Caco-2 (cell line): ENCODE measurements around the gene RBM18. TPM values are rescaled to one million over a fixed set of nuclear protein-coding genes. Genes with fewer than 3 reads are reported as not detected.

ENCODE experiments used
- BruUV-seq: library from RNA; stranded (reverse); fragments of 400-500 nt; replicated peaks from 2 replicates; lab custom pipeline; 2021; lab: Mats Ljungman, UMichigan
- CTCF ChIA-PET: fragments of 300-600 bp; sonication (Branson Sonifier 250); formaldehyde crosslinking; loops from one replicate; lab custom pipeline; 2022; ENCODE audit warnings: antibody characterized with exemption; lab: Charles Lee
- POLR2A ChIA-PET: fragments of 300-600 bp; sonication (Branson Sonifier 250); formaldehyde crosslinking; loops from one replicate; lab custom pipeline; 2022; ENCODE audit warnings: antibody characterized with exemption; lab: Charles Lee
- DNase-seq, 2 experiments: peaks; one replicate each; pipeline versions ENCODE4 v3.0.0 to v3.0.0-alpha.2; 2020 to 2022
- H3K27me3 ChIP-seq: replicated peaks from 2 replicates; pipeline ENCODE4 v1.6.0; 2011; ENCODE audit warnings: low read length; ENCODE audit not compliant: control insufficient read depth, insufficient read depth
- H3K36me3 ChIP-seq: 2 replicates; pipeline ENCODE4 v1.5.1; 2011; ENCODE audit warnings: low read length; ENCODE audit not compliant: control insufficient read depth, insufficient read depth
- H3K4me1 ChIP-seq: fragments of 250-450 bp; sonication (Bioruptor Pico); 2 replicates; pipeline ENCODE4 v1.5.1; 2020; ENCODE audit warnings: mild to moderate bottlenecking
- H3K4me3 ChIP-seq: 2 replicates; pipeline ENCODE4 v1.5.1; 2011; ENCODE audit warnings: low read depth, mild to moderate bottlenecking, control low read depth, low read length
- H3K9me3 ChIP-seq: fragments of 250-450 bp; sonication (Bioruptor Pico); 2 replicates; pipeline ENCODE4 v1.5.1; 2020; ENCODE audit warnings: mild to moderate bottlenecking, moderate library complexity
- H3K27ac Mint-ChIP-seq: one replicate; pipeline ENCODE4 v1.8.0; 2022; ENCODE audit warnings: mixed read lengths; ENCODE audit not compliant: unreplicated experiment
- H3K27me3 Mint-ChIP-seq: one replicate; pipeline ENCODE4 v1.8.0; 2022; ENCODE audit warnings: mixed read lengths; ENCODE audit not compliant: insufficient read depth, unreplicated experiment
- H3K36me3 Mint-ChIP-seq: one replicate; pipeline ENCODE4 v1.8.0; 2022; ENCODE audit warnings: mild to moderate bottlenecking, mixed read lengths; ENCODE audit not compliant: insufficient read depth, unreplicated experiment
- H3K4me1 Mint-ChIP-seq: one replicate; pipeline ENCODE4 v1.8.0; 2022; ENCODE audit warnings: low read depth, mixed read lengths; ENCODE audit not compliant: unreplicated experiment
- H3K4me3 Mint-ChIP-seq: one replicate; pipeline ENCODE4 v1.8.0; 2022; ENCODE audit warnings: mild to moderate bottlenecking, moderate library complexity, mixed read lengths; ENCODE audit not compliant: unreplicated experiment
- H3K9me3 Mint-ChIP-seq: one replicate; pipeline ENCODE4 v1.8.0; 2022; ENCODE audit warnings: mixed read lengths; ENCODE audit not compliant: unreplicated experiment
- intact Hi-C: fragments of 100-400 bp; cut with micrococcal nuclease; formaldehyde crosslinking; loops from one replicate; pipeline ENCODE4 v1.10.0; 2022; ENCODE audit not compliant: unreplicated experiment
- total RNA-seq: library from RNA; stranded (reverse); gene quantifications from 2 replicates; pipeline ENCODE4 v1.2.3, GENCODE V29; 2022
- TF ChIP-seq, protein P1 (sequence below), 2 experiments: fragments of 200-600 bp in 1 of 2; IDR thresholded peaks; 1 replicate in 1 of 2; 2 replicates in 1 of 2; pipeline versions ENCODE4 v1.5.1 to v1.8.0; 2011 to 2022; ENCODE audit warnings: antibody characterized with exemption in 1 of 2, control low read depth in 1 of 2, inconsistent platforms in 1 of 2, low read depth in 1 of 2, low read length in 1 of 2, mild to moderate bottlenecking in 1 of 2, moderate library complexity in 1 of 2; ENCODE audit not compliant: insufficient read depth in 1 of 2, severe bottlenecking in 1 of 2, unreplicated experiment in 1 of 2

RBM18 gene
- total RNA-seq, 1 experiment from 2014 or later, result 20.6 TPM

DNA sequence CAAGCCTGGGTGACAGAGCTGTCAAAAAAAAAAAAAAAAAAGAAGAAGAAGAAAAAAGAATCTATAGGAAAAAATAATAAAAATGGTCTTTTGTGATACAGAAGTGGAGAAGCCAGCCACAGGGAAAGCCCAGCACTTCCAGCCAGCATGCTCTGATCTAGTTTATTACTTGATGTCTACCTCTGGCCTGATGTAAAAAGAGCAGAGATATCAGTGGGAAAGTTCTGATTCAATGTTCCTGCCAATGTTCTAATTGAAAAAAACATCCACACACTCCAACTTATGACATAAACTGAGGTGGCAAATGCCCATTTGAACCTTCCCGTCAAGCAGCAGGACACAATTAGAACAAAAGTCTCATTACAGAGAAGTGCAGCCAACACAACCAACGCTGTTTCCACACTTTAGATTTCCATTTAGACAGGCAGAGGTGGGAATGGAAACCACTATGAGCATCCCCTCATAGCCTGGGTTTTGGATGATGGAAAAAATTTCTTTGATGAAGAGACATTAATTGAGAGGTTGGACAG lies 5.7 kb downstream of the RBM18 start:
- no peaks in the 10 kb centered on the region; the same call in none of the 2 replicates for H3K36me3 ChIP-seq
- no peaks in the 10 kb centered on the region for H3K9me3 Mint-ChIP-seq
- ChIA-PET CTCF (interaction anchor here (0.7 kb wide), 1 partner anchor 65 kb away, joined by 5 read pairs; no protein-coding TSS in a partner anchor), POLR2A (no interaction called here)
- H3K4me3 Mint-ChIP-seq, result no peak overlapping the region
- no peak overlapping the region for H3K27ac Mint-ChIP-seq
- no peaks in the 10 kb centered on the region for H3K4me1 ChIP-seq
- H3K27me3 Mint-ChIP-seq, result no peaks in the 10 kb centered on the region
- TF ChIP-seq, protein P1, sequence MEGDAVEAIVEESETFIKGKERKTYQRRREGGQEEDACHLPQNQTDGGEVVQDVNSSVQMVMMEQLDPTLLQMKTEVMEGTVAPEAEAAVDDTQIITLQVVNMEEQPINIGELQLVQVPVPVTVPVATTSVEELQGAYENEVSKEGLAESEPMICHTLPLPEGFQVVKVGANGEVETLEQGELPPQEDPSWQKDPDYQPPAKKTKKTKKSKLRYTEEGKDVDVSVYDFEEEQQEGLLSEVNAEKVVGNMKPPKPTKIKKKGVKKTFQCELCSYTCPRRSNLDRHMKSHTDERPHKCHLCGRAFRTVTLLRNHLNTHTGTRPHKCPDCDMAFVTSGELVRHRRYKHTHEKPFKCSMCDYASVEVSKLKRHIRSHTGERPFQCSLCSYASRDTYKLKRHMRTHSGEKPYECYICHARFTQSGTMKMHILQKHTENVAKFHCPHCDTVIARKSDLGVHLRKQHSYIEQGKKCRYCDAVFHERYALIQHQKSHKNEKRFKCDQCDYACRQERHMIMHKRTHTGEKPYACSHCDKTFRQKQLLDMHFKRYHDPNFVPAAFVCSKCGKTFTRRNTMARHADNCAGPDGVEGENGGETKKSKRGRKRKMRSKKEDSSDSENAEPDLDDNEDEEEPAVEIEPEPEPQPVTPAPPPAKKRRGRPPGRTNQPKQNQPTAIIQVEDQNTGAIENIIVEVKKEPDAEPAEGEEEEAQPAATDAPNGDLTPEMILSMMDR (IDR thresholded peaks at IDR 0.05; ENCODE audit: insufficient read depth in 1 of 2, low read depth in 1 of 2, low read length in 1 of 2, severe bottlenecking in 1 of 2, unreplicated experiment in 1 of 2), result no peak
- H3K27me3 ChIP-seq, result no peaks in the 10 kb centered on the region
- peaks cover 18% of the 10 kb centered on the region for H3K4me1 Mint-ChIP-seq
- no peaks in the 10 kb centered on the region for H3K9me3 ChIP-seq
- H3K36me3 Mint-ChIP-seq, result peaks cover 13% of the 10 kb centered on the region
- BruUV-seq, result no TSS peak
- intact Hi-C loops, result no loop called here
- no peak for DNase-seq
- H3K4me3 ChIP-seq, result no peak overlapping the region

GRCh38 chr9:122256206-122256605 lies 8.4 kb downstream of the RBM18 start:
- H3K36me3 ChIP-seq, result no peaks in the 10 kb centered on the region; the same call in none of the 2 replicates
- no peaks in the 10 kb centered on the region for H3K9me3 ChIP-seq
- TF ChIP-seq, protein P1 (IDR thresholded peaks at IDR 0.05; ENCODE audit: insufficient read depth in 1 of 2, low read depth in 1 of 2, low read length in 1 of 2, severe bottlenecking in 1 of 2, unreplicated experiment in 1 of 2), result no peak
- H3K27me3 Mint-ChIP-seq, result no peaks in the 10 kb centered on the region
- no peaks in the 10 kb centered on the region for H3K9me3 Mint-ChIP-seq
- H3K4me1 Mint-ChIP-seq, result no peaks in the 10 kb centered on the region
- no peak for DNase-seq
- H3K27me3 ChIP-seq, result no peaks in the 10 kb centered on the region
- no TSS peak for BruUV-seq
- peaks cover 12% of the 10 kb centered on the region for H3K36me3 Mint-ChIP-seq
- POLR2A ChIA-PET, result no interaction called here
- intact Hi-C loops, result no loop called here
- H3K27ac Mint-ChIP-seq, result no peak overlapping the region
- CTCF ChIA-PET, result no interaction called here
- no peak overlapping the region for H3K4me3 Mint-ChIP-seq
- H3K4me3 ChIP-seq, result no peak overlapping the region
- H3K4me1 ChIP-seq, result no peaks in the 10 kb centered on the region

GRCh38 chr9:122254761-122255160 lies 9.9 kb downstream of the RBM18 start:
- H3K27ac Mint-ChIP-seq, result no peak overlapping the region
- DNase-seq, result no peak
- no peaks in the 10 kb centered on the region for H3K27me3 Mint-ChIP-seq
- H3K27me3 ChIP-seq, result no peaks in the 10 kb centered on the region
- H3K4me1 Mint-ChIP-seq, result no peaks in the 10 kb centered on the region
- intact Hi-C loops, result no loop called here
- ChIA-PET CTCF (no interaction called here), POLR2A (no interaction called here)
- TF ChIP-seq, protein P1 (IDR thresholded peaks at IDR 0.05; ENCODE audit: insufficient read depth in 1 of 2, low read depth in 1 of 2, low read length in 1 of 2, severe bottlenecking in 1 of 2, unreplicated experiment in 1 of 2), result no peak
- no TSS peak for BruUV-seq
- no peaks in the 10 kb centered on the region for H3K9me3 Mint-ChIP-seq
- no peaks in the 10 kb centered on the region for H3K4me1 ChIP-seq
- H3K4me3 Mint-ChIP-seq, result no peak overlapping the region
- H3K4me3 ChIP-seq, result no peak overlapping the region
- H3K36me3 Mint-ChIP-seq, result peaks cover 12% of the 10 kb centered on the region
- no peaks in the 10 kb centered on the region for H3K9me3 ChIP-seq
- H3K36me3 ChIP-seq, result no peaks in the 10 kb centered on the region
